Heart left ventricle (tissue), 13 donors: ENCODE measurements around the gene THSD4.

ENCODE experiments used
- POLR2A ChIP-seq, 2 donors: fragments of 450-650 bp; IDR thresholded peaks; one replicate each; pipeline ENCODE4 v1.6.1; 2017; ENCODE audit warnings: antibody characterized with exemption in 2 of 2, mild to moderate bottlenecking in 2 of 2, moderate library complexity in 2 of 2
- TF ChIP-seq, protein P1 (sequence below), 12 donors: fragments of 200-600 bp; sonication (generic) in 4 of 12; IDR thresholded peaks; one replicate each; pipeline versions ENCODE4 v1.5.0 to v1.8.0; 2018 to 2022; ENCODE audit warnings: antibody characterized with exemption in 12 of 12, mild to moderate bottlenecking in 5 of 12
- donor health status: ischemic (EF 13 %, LVEDD 7.1; RV severe dilation, severe dysfunction).
- donor health status: DM: no; HTN: yes; CAD: no.
- donor health status: DM: no; HTN: no; CAD: no.
- donor health status: ischemic (EF 25% LVEDD 6.9; RV normal size, moderate dysfunction).
- donor health status: ischemic (EF 25% LVEDD 5.7; RV mildly dilated, moderate dysfunction).
- donor health status: ischemic (EF 35%, LVEDD 5.7; RV mildly dilated, moderate dysfunction).
- donor health status: nonischemic (EF 11% LVEDD 7.7; RV severe dilation, severe dysfunction).
- donor health status: DM: yes; HTN: yes; CAD: no.
- donor health status: PGD.
- donor health status: ischemic (EF 29% LVEDD 5.4; RV normal size, mild dysfunction).
- donor health status: nonischemic (EF 23%, LVEDD 6.1; RV moderate dilation, normal function).

DNA sequence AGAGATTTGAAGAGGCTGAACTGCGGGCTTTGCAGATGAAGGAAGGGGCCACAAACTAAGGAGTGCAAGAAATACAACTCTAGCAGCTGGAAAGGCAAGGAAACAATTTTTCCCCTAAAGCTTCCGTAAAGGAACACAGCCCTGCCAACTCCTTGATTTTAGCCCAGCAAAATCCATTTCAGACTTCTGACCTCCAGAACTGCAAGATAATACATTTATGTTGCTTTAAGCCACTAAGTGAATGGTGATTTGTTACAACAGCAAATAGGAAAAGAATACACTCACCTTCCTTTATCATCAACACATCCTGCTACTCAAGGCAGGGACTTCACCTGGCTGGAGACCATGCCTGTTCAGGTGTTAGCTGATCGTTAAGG is 575.8 kb downstream of the THSD4 start:
- TF ChIP-seq, protein P1, sequence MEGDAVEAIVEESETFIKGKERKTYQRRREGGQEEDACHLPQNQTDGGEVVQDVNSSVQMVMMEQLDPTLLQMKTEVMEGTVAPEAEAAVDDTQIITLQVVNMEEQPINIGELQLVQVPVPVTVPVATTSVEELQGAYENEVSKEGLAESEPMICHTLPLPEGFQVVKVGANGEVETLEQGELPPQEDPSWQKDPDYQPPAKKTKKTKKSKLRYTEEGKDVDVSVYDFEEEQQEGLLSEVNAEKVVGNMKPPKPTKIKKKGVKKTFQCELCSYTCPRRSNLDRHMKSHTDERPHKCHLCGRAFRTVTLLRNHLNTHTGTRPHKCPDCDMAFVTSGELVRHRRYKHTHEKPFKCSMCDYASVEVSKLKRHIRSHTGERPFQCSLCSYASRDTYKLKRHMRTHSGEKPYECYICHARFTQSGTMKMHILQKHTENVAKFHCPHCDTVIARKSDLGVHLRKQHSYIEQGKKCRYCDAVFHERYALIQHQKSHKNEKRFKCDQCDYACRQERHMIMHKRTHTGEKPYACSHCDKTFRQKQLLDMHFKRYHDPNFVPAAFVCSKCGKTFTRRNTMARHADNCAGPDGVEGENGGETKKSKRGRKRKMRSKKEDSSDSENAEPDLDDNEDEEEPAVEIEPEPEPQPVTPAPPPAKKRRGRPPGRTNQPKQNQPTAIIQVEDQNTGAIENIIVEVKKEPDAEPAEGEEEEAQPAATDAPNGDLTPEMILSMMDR (IDR thresholded peaks at IDR 0.05): no peak
- TF ChIP-seq POLR2A (IDR thresholded peaks at IDR 0.05): no peak
